Osteoblast (primary cell): ENCODE measurements around the gene PCDHA1. TPM values are rescaled to one million over a fixed set of nuclear protein-coding genes. Genes with fewer than 3 reads are reported as not detected.
A peak's percentile ranks its signal among the peaks of the same experiment; 100 is the strongest.

ENCODE experiments used
- DNase-seq: peaks from one replicate; pipeline ENCODE4 v3.0.0; 2011; ENCODE audit warnings: low spot score, mixed read lengths; ENCODE audit not compliant: insufficient read length; ENCODE audit errors: missing footprints
- H2AFZ ChIP-seq: 2 replicates; pipeline ENCODE4 v1.6.0; 2011; ENCODE audit warnings: mild to moderate bottlenecking, low read length
- H3K27ac ChIP-seq: 2 replicates; pipeline ENCODE4 v1.5.1; 2011; ENCODE audit warnings: mild to moderate bottlenecking, low read depth, low read length, moderate library complexity
- H3K27me3 ChIP-seq: 2 replicates; pipeline ENCODE4 v1.6.0; 2012; ENCODE audit warnings: mild to moderate bottlenecking, control low read depth, inconsistent platforms, low read length, moderate library complexity; ENCODE audit not compliant: insufficient read depth
- H3K36me3 ChIP-seq: 2 replicates; pipeline ENCODE4 v1.5.1; 2011; ENCODE audit warnings: mild to moderate bottlenecking, low read length, control low read depth, moderate library complexity; ENCODE audit not compliant: insufficient read depth
- H3K4me1 ChIP-seq: 2 replicates; pipeline ENCODE4 v1.5.1; 2011; ENCODE audit warnings: mild to moderate bottlenecking, low read length, control low read depth, moderate library complexity; ENCODE audit not compliant: insufficient read depth
- H3K4me2 ChIP-seq: 2 replicates; pipeline ENCODE4 v1.6.0; 2011; ENCODE audit warnings: mild to moderate bottlenecking, low read length; ENCODE audit not compliant: insufficient read depth
- H3K4me3 ChIP-seq: fragments of 200-600 bp; sonication (generic); 3 replicates; pipeline ENCODE4 v1.5.1; 2012; ENCODE audit warnings: mild to moderate bottlenecking, low read length, inconsistent platforms; ENCODE audit not compliant: insufficient read depth
- H3K79me2 ChIP-seq: 2 replicates; pipeline ENCODE4 v1.6.0; 2012; ENCODE audit warnings: mild to moderate bottlenecking, low read length, control low read depth, inconsistent platforms; ENCODE audit not compliant: insufficient read depth
- H3K9me3 ChIP-seq: 2 replicates; pipeline ENCODE4 v1.5.1; 2011; ENCODE audit warnings: low read depth, low read length, control low read depth
- H4K20me1 ChIP-seq: 2 replicates; pipeline ENCODE4 v1.6.0; 2012; ENCODE audit warnings: mild to moderate bottlenecking, low read length, control low read depth; ENCODE audit not compliant: insufficient read depth
- CTCF ChIP-seq: IDR thresholded peaks from 2 replicates; pipeline ENCODE4 v1.5.1; 2011; ENCODE audit warnings: mild to moderate bottlenecking, low read depth, low read length, moderate library complexity; ENCODE audit errors: extremely low read depth
- total RNA-seq: library from RNA; depleted of rRNA; stranded (reverse); fragments of >200 nt; gene quantifications from 2 replicates; pipeline ENCODE4 v1.2.3, GENCODE V29; 2012

Gene PCDHA1
- total RNA-seq, 1 donor: not detected

- TF ChIP-seq CTCF: no peak
- H3K4me2 ChIP-seq: peak within 1 kb of the TSS; percentile 66
- H3K4me1 ChIP-seq: no peaks in the 10 kb centered on the region
- H2AFZ ChIP-seq: peak within 1 kb of the TSS; percentile 70
- H3K36me3 ChIP-seq: no peaks in the 10 kb centered on the region
- DNase-seq: peak; percentile 76
- no peaks in the 10 kb centered on the region for H4K20me1 ChIP-seq
- no peaks in the 10 kb centered on the region for H3K79me2 ChIP-seq
- no peaks in the 10 kb centered on the region for H3K9me3 ChIP-seq
- H3K4me3 ChIP-seq: peak within 1 kb of the TSS; percentile 60
- H3K27ac ChIP-seq: no peak within 1 kb of the TSS
- H3K27me3 ChIP-seq: no peaks in the 10 kb centered on the region
These were observed 180.6 kb downstream of the PCDHA1 start, which contains the start of gene PCDHAC2 for GRCh38 chr5:140966293-140967225. PCDHAC2 (plus strand) TSS chr5:140966476; CDS start chr5:140966767, 291 bp downstream.

- DNase-seq: peak; percentile 6
- Histone ChIP-seq H3K4me2 (no peak overlapping the region), H3K4me3 (no peak overlapping the region), H3K4me1 (no peaks in the 10 kb centered on the region), H3K9me3 (no peaks in the 10 kb centered on the region), H4K20me1 (no peaks in the 10 kb centered on the region), H3K27ac (no peak overlapping the region), H3K27me3 (no peaks in the 10 kb centered on the region), H3K36me3 (no peaks in the 10 kb centered on the region), H2AFZ (no peak overlapping the region), H3K79me2 (no peaks in the 10 kb centered on the region)
- TF ChIP-seq CTCF: no peak
These were observed 181.4 kb downstream of the PCDHA1 start for GRCh38 chr5:140967226-140967893.

GRCh38 chr5:140969880-140970279 is 183.9 kb downstream of the PCDHA1 start:
- no peak overlapping the region for H3K27ac ChIP-seq
- H2AFZ ChIP-seq: no peak overlapping the region
- no peak overlapping the region for H3K4me3 ChIP-seq
- no peak for TF ChIP-seq CTCF
- H3K36me3 ChIP-seq: no peaks in the 10 kb centered on the region
- no peak for DNase-seq
- no peak overlapping the region for H3K4me2 ChIP-seq
- no peaks in the 10 kb centered on the region for H3K4me1 ChIP-seq
- H4K20me1 ChIP-seq: no peaks in the 10 kb centered on the region
- H3K27me3 ChIP-seq: no peaks in the 10 kb centered on the region
- no peaks in the 10 kb centered on the region for H3K79me2 ChIP-seq
- no peaks in the 10 kb centered on the region for H3K9me3 ChIP-seq

GRCh38 chr5:140973550-140973949 is 187.6 kb downstream of the PCDHA1 start:
- Histone ChIP-seq H3K4me2 (no peak overlapping the region), H3K4me3 (no peak overlapping the region), H2AFZ (no peak overlapping the region), H3K27ac (no peak overlapping the region), H3K36me3 (no peaks in the 10 kb centered on the region), H3K9me3 (no peaks in the 10 kb centered on the region), H4K20me1 (no peaks in the 10 kb centered on the region), H3K79me2 (no peaks in the 10 kb centered on the region), H3K4me1 (no peaks in the 10 kb centered on the region), H3K27me3 (no peaks in the 10 kb centered on the region)
- no peak for DNase-seq
- TF ChIP-seq CTCF: no peak
